HG03066 (cell line): Measurements from ENCODE around the gene ZBTB7A.

Experiments
- ATAC-seq: cut with Tn5 transposase; IDR thresholded peaks from one replicate; pipeline ENCODE4 v1.9.1; 2021; ENCODE audit warnings: low read depth; ENCODE audit not compliant: unreplicated experiment

The ZBTB7A gene

DNA sequence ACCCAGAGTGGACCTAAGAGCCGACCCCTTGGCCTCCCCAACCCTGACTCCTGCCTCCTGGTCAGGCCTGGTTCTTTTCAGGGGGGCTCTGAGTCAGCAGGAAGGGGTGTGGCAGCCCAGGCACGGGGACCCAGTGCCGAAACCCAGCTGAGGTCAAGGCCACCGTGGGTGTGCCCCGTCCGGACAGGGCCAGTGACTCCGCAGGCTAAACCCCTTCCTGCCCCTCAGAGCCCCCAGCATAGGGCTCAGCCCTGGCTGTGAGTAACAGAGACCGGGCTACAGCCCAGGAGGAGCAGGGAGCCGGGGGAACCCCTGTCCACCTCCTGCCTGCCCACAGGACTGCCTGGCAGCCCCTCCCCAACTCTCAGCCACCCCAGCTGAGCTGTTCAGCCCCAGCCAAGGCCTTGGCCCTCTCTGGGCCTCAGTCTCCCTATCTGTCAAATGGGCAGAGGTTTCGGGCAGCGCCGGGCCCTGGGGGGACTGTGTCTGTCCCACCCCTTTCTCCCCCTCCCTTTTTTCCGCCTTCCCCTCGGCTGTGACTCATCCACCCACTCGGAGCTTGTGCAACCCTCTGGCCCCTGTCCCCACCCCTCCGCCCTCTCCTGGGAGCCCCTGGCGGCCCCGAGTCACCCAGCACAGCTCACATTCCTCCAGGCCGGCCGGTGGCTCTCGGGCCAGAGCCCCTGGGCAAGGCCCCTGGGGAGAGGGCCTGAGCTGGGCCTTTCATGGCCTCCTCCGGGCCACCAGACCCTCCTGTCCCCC, 8.6 kb downstream of the ZBTB7A start:
- no peak for ATAC-seq

DNA sequence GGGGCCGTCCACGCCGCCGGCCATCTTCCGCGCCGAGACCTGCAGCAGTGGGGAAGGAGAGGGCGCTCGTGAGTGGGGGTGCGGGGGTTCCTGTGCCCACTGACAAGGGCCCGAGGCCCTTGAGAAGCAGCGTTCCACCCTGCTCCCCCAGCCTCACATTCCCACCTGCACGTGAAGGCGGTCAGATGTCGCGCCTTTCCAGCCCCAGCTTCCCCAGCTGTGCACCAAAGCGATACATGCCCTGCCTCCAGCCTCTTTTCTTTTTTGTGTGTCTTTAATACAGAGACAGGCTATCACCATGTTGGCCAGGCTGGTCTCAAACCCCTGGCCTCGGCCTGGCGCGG, 11.5 kb downstream of the ZBTB7A start:
- ATAC-seq, result no peak

DNA sequence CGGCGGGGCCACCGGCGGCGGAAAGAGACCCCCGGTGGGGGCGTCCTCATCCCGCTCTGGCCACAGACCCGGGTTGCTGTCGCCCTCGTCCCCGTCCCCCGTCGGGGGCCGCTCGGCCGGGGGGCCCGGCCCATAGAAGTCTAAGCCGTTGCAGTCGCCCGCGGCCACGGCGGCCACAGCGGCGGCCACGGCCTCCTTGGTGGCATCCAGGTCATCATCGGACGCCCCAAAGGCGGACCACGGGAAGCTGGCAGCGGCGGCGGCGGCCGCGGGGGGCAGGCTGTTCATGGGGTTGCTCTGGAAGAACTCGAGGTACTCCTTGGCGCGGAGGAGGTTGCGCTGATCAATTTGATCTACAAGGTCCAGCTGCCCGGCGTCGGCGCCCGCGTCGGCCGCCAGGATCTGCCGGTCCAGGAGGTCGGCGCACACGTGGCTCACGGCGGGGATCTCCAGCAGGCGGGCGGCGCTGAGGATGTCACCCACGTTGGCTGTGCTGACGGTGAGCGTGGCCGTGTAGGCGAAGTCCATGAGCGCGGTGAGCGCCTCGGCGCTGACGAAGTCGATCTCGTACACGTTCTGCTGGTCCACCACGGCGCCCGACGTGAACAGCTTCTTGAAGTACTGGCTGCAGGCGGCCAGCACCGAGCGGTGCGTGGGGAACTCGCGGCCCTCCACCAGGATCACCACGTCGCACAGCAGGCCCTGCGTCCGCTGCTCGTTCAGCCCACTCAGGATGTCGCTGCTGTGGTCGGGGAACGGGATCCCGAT, 12.1 kb downstream of the ZBTB7A start:
- ATAC-seq, result no peak

DNA sequence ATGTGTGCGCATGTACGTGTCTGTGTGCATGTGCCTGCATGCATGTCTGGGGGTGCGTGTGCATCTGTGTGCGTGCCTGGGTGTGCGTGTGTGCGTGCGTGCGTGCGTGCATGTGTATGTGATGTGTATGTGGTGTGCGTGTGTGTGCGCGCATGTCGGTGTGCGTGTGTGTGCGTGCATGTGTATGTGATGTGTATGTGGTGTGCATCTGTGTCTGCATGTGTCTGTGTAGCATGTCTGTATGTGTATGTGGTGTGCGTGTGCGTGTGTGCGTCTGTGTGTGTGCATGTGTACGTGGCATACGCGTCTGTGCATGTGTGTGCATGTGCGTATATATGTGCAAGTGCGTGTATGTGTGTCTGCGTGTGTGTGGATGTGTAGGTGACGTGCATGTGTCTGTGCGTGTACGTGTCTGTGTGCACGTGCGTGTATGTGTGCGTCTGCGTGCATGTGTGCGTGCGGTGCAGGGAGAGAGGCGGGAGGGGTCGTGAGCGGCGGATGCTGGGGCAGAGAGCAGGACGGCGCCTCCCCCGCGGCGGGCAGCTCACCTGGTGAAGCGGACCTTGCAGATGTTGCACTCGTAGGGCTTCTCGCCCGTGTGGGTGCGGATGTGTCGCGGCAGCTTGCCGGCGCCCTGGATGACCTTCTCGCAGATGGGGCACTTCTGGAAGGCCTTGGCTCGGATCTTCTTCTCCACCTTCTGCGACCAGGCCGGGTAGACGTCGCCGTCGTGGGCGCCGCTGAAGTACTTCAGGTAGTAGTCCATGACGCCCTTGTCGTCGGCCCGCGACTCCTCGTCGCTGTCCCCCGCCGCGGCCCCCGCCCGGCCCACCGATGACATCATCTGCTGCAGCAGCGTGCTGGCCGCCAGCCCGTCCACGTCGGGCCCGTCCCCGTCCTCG, 13.0 kb downstream of the ZBTB7A start:
- ATAC-seq, result no peak

DNA sequence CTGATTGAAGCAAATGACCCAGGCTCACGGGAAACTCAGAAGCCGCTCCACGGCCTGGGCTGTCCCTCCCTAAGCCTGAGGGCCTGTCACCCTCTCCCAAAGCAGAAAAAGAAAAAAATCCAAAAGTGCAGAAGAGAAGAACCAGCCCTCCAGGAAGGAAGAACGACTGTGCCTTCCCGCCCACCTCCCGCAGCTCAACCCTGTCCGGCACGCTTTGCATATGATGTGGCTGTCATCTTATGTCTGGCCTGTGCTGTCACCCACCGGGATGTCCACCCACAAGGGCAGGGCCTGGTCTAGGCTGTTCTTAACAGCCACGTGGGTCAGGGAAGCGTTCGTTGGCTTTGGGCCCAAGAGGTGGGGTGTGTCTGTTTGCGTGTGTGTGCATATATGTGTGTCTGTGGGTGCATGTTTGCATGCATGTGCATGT, 13.7 kb downstream of the ZBTB7A start:
- ATAC-seq, result no peak

DNA sequence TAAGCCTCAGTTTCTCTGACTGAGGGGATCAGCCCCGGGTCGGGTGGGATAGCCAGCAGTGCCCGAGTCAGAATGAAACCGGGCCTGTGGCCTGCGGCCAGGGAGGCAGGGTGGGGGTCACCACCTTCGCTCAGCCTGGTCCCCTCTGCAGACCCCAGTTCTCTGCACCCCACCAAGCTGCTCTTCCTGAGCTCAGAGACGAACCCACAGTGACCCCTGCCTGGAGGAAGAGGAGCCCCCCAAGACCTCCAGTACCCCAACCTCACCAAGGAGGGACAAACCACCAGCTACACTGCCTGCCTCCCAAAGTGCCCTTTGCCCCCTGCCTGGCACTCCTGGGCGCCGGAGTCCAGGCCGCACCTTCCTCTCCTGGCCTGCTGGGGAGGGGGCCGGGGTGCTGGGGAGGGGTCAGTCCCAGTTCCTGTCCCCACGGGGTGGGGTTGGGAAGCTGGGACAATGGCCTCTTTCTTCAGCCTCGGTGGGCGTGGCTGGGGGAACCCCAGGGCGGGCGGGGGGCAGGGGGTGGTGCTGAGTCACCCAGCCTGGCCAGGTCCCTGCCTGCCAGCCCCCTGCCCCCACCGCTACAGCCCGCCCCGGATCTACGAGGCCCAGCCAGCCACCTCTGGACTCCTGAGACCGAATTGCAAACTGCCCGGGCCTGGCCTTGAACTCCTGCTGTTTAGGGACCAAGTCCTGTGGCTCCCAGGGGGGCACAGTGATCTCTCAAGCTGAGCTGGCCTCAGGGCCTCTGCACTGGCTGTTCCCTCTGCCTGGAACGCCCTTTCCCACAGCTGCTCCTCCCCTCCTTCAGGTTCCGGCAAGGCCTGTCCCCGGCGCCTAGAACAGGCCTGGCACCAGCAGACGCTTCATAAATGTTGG, 14.3 kb downstream of the ZBTB7A start:
- no peak for ATAC-seq

DNA sequence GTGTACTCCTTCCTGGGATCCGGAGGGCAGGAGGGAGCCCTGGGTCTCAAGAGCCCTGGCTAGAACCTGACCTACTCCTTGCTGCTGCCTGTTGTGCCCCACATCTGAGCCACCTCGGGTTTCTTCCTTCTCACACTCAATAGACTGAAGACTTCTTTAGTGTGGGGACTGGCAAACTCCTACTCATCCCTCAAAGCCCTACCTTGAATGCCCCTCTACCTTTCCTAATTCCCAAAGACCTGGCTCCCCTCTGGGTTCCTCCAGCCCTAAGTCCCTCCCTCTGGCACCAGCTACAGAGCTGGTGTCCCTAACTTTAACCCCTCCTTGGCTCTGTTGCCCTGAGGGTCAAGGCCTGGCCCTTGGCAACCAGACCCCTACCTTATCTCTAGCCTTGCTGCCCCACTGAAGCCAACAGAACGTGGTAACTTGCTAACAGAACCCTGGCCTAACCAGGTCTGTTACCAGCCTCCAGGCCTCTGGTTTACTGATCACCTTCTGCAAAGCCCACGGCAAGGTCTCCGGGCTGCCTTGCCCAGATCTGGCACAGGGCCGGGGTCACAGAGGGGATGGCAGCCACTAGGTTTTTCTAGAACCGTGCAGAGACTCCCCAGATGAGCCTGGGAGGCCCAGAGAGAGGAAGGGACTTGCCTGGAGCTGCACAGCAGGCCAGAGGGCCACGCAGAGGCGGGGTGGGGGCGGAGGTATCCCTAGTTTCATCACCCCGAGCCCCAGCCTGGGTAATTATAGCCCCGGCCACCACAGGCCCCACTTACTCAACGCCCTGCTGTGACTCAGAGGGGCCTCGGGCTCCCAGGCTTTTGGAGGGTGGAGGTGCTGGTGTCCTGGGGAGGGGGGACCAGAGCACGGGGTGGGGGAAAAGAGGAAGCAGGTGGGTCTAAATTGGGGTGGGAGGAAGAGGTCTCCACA, 15.3 kb downstream of the ZBTB7A start:
- ATAC-seq, result no peak

DNA sequence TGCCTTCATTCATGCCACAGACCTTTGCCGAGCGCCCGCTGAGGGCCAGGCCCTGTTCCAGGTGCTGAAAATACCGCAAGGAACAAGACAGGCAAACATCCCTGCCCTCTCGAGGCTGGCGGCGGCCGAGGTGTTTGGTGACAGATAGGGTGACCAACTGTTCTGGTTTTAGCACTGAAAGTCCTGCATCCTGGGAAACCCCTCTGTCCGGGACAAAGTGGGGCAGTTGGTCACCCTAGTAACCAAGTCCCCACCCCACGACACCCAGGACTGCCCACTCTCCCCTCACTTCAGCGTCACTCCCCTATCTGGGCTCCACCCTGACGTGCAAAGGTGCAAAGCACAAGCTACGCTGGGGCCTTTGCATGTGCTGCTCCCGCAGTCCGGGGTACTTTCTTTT, 17.3 kb downstream of the ZBTB7A start:
- ATAC-seq, result no peak

DNA sequence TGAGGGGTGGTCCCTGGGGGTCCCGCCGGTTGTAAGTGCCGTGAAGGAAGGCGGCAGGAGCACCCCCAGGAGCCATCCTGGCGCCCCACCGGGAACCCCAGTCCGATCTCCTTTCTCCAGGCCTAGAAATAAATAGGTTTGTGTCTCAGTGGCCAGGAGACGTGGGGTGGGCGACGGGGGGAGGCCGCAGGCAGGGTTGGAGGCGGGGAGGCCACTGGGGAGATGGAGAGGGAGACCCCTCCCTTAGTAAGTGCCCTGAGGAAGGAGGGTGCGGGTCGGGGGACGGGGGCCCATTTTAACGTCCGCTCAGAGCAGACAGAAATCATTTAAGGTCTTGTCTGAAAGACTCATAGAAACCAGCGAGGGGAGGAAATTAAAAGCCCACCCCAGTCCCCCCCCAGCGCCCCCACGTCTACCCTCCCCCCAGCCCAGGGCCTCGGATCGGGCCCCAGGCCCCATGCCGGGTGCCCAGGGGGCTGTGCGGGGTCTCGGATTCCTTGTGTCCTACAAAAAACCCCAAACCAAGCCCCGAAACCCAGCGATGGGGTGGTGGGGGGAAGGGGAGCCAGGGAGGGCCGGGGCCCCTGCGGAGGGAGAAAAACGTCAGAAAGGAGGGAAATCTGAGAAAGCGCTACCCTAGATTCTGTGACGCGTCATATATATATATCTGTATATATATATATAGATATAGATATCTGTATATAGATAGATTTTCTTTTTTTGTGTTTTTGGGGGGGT, 19.6 kb downstream of the ZBTB7A start:
- no peak for ATAC-seq

DNA sequence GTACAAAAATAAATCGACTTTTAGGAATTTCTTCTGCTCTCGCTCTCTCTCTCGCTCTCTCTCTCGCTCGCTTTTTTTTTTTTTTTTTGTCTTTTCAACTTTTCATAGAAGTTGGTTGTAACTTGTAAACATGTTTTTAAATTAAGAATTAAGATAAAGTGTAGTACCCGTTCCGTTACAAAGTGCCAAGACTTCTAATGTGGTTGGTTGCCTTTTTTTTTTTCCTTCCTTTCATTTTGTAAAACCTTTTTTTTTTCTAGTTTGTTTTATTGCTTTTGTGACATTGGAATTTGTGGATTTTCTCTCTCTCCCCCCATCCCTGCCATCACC, 20.4 kb downstream of the ZBTB7A start:
- no peak for ATAC-seq

DNA sequence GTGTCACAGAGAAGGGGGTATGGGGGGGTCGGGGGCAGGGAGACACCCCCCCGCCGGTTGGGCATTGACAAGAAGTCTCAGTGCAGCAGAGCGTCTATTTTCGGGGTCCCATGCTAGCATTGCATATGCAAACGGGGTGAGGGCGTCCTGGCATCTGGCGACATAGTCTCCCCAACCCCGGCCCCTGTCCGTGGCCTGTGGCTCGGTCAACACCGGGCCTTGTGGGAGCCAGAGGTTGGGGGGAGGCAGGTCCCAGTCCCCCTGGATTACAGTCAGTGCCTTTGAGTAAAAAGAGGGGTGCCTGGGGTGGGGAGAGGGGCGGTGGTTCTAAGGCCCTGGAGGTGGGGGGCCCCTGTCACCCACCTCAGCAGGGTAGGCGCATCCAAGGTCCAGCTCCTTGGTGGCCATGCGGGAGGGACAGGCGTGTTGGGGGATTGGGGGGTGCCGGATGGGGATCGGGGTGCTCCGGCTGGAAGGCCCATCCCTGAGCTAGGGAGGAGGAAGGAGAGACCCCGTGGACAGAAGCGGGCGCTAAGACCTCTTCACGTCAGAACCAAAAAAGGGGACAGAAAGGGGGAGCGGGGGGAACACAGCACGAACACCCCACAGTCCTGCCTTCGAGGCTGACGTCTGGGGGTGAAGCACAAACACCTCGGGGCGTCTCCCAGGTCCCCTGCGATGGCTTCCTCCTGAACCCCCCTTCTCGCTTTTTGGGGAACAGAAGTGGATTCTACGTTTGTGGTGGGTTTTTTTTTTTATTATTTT, 20.9 kb downstream of the ZBTB7A start:
- ATAC-seq, result no peak

DNA sequence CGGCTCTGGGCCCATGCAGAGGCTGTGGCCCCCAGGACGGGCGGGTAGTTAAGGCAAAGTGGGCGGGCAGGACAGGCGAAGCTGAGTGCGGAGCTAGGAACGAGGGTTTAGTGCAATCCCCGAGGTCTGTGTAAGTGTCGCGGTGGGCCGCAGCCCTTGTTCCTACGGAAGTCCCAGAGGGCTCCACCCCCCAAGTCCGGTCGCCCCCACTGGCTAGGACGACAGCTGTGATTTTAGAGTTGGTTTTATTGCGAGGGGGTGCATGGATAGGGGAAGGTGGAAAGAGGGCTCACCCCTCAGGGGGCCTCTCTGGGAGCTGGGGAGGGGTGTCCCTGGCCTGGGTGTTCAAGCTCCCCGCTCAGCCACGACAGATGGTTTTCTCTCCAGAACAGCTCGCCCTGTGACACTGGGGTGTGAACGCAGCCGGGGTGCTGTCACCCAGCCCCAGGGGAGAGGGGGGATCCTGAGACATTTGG, 21.7 kb downstream of the ZBTB7A start:
- ATAC-seq, result no peak

DNA sequence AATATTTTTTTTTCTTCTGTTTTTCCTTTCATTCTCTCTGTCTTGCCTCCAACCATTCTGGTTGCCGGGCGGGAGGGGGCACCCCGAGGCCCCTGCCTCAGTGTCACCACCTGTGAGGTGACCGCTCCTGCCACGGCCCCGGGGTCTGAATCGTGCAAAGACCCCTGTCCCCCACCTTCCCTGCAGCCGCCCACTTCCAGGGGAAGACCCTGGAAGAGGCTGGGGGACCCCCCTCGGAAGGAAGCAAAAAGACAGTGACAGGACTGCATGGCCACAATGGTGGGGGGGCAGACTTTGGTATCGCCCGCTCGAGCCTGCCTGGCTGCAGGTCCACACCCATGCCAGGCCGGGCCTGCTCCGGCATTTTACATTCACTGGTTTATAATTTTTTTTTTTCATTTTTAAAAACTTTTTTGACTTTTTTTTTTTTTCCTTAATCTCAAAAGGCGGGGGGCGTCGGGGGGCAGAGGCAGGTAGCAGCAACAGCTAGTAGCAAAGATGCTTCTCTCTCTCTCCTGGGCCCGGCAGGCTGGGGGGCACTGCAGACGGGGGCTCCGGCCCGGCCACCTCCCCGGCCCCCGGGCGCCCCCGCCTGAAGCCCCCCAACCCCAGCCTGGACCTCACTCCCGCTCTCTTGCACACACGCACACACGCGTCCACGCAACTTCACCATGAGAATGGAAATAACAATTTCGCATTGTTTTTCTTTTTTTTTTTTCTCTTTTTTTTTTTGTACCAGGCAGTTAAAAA, 22.6 kb downstream of the ZBTB7A start:
- no peak for ATAC-seq

DNA sequence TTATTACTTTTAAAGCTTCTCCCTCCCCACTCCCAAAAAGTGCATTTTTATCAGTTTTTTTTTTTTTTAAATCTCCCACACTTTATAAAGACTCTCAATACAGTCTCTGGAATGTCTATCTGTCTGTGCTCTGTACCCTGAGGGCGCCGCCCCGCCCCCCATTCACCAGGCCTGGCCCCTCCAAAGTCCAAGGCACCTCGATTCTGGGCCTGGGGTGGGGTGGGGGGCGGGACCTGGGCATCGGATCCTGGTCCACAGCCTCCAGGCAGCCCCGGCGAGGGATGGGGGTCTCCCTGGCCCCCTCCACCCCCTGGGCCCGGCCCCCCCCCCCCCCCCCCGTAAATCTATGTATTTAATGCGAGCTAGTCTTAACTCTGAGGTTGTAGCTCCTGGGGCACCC, 23.3 kb downstream of the ZBTB7A start:
- ATAC-seq, result no peak

DNA sequence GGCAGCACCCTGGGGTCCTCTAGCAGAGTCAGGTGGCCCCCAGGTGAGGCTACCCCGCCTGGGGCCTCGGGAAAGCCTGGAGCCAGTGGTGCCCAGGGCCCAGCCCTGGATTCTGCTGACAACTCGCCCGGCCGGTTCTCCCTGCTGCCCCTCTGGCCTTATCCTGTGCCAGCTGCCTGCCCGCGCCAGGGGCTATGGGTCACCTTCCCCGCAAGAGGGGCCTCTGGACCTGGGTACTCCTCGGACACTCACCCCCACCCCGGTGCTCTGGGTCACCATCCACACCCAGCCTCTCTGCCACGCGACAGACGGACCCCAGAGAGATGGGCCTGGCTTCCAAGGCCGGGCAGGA, 24.0 kb downstream of the ZBTB7A start:
- ATAC-seq, result no peak

DNA sequence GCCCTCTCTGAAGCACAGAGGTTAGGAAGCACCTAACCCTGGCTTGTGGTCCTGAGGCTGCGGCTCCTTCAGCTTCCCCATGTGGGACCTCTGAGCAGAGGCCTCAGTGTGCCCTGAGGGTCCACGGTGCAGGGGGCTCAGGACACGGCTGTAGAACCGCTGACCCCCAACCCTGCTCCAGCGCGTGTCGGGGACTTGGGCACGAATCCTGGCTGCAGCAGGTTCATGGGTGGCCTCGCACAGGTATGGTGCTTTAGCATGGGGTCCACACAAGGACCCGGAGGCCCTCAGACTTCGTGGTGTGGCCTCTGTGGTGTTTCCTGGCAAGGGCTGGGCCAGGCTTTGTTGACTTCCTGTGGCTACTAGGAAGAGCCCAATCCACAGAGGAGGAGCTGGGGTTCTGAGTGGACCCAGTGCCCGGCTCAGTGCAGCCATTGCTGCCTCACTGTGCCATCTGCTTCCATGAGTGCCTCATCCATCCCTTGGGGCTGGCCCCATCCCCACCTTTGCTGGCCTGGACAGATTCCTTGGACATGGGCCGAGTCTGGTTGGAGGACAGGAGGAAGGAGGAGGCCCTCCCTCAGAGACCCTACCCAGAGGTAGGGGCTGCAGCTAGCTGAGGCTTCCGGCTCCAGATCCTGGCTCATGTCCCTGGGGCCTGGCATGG, 24.5 kb downstream of the ZBTB7A start:
- no peak for ATAC-seq
